NCI-H510A (cell line): ENCODE data around the gene SEMA5A.

Experiments used
- DNase-seq: peaks from one replicate; lab custom pipeline; 2025; lab: John Stamatoyannopoulos, UW

The SEMA5A gene

GRCh38 chr5:9009931-9010651, 535.8 kb downstream of the SEMA5A start:
- DNase-seq = no peak

- no peak for DNase-seq
These were observed 548.3 kb downstream of the SEMA5A start for GRCh38 chr5:8997542-8998070.

- no peak for DNase-seq
These were observed 552.8 kb downstream of the SEMA5A start for GRCh38 chr5:8993031-8993430.
